Measurements from ENCODE around the gene MRPS30. TPM values are rescaled to one million over a fixed set of nuclear protein-coding genes. Genes with fewer than 3 reads are reported as not detected.

The MRPS30 gene
- total RNA-seq, 1 donor from 2014 or later: 44.1 TPM

GRCh38 chr5:44828719-44829118, 20.0 kb downstream of the MRPS30 start:
- Mint-ChIP-seq H3K4me3 (ENCODE audit: unreplicated experiment) (no peak overlapping the region), H3K27ac (ENCODE audit: unreplicated experiment) (no peak overlapping the region), H3K27me3 (ENCODE audit: low read depth, unreplicated experiment) (no peaks in the 10 kb centered on the region), H3K4me1 (ENCODE audit: low read depth, unreplicated experiment) (no peaks in the 10 kb centered on the region), H3K9me3 (ENCODE audit: unreplicated experiment) (peaks cover 4% of the 10 kb centered on the region), H3K36me3 (ENCODE audit: low read depth, unreplicated experiment) (peaks cover 2% of the 10 kb centered on the region)
- Histone ChIP-seq H3K9ac (ENCODE audit: low read length) (no peak overlapping the region), H3K4me3 (ENCODE audit: insufficient read depth, low read depth, low read length) (no peak overlapping the region), H3K79me2 (ENCODE audit: insufficient read depth, low read length) (no peaks in the 10 kb centered on the region), H4K20me1 (ENCODE audit: insufficient read depth, low read length) (no peaks in the 10 kb centered on the region), H3K4me1 (ENCODE audit: insufficient read depth, low read length) (no peaks in the 10 kb centered on the region), H3K27ac (ENCODE audit: low read depth, low read length) (no peak overlapping the region), H3K27me3 (ENCODE audit: insufficient read depth, low read length) (no peaks in the 10 kb centered on the region), H3K4me2 (ENCODE audit: low read length) (no peak overlapping the region), H2AFZ (ENCODE audit: low read depth, low read length) (no peak overlapping the region), H3K36me3 (ENCODE audit: insufficient read depth, low read length) (no peaks in the 10 kb centered on the region), H3K9me3 (ENCODE audit: insufficient read depth, low read depth, low read length) (no peaks in the 10 kb centered on the region)
- DNase-seq (ENCODE audit: low read depth): no peak
- TF ChIP-seq CTCF (IDR thresholded peaks at IDR 0.05; ENCODE audit: insufficient read depth, low read depth, low read length): no peak
- no peak for TF ChIP-seq EZH2 (IDR thresholded peaks at IDR 0.05; ENCODE audit: insufficient read depth, low read length)
- no peak for FAIRE-seq

GRCh38 chr5:44830951-44831350, 22.2 kb downstream of the MRPS30 start:
- Histone ChIP-seq H2AFZ (ENCODE audit: low read depth, low read length) (no peak overlapping the region), H3K9me3 (ENCODE audit: insufficient read depth, low read depth, low read length) (no peaks in the 10 kb centered on the region), H3K9ac (ENCODE audit: low read length) (no peak overlapping the region), H3K4me3 (ENCODE audit: insufficient read depth, low read depth, low read length) (no peak overlapping the region), H3K36me3 (ENCODE audit: insufficient read depth, low read length) (no peaks in the 10 kb centered on the region), H4K20me1 (ENCODE audit: insufficient read depth, low read length) (no peaks in the 10 kb centered on the region), H3K79me2 (ENCODE audit: insufficient read depth, low read length) (no peaks in the 10 kb centered on the region), H3K27me3 (ENCODE audit: insufficient read depth, low read length) (no peaks in the 10 kb centered on the region), H3K4me1 (ENCODE audit: insufficient read depth, low read length) (no peaks in the 10 kb centered on the region), H3K27ac (ENCODE audit: low read depth, low read length) (no peak overlapping the region), H3K4me2 (ENCODE audit: low read length) (no peak overlapping the region)
- TF ChIP-seq CTCF (IDR thresholded peaks at IDR 0.05; ENCODE audit: insufficient read depth, low read depth, low read length): no peak
- no peak for TF ChIP-seq EZH2 (IDR thresholded peaks at IDR 0.05; ENCODE audit: insufficient read depth, low read length)
- no peaks in the 10 kb centered on the region for H3K9me3 Mint-ChIP-seq (ENCODE audit: unreplicated experiment)
- H3K27ac Mint-ChIP-seq (ENCODE audit: unreplicated experiment): no peak overlapping the region
- no peak for FAIRE-seq
- H3K4me1 Mint-ChIP-seq (ENCODE audit: low read depth, unreplicated experiment): no peaks in the 10 kb centered on the region
- H3K4me3 Mint-ChIP-seq (ENCODE audit: unreplicated experiment): no peak overlapping the region
- no peaks in the 10 kb centered on the region for H3K36me3 Mint-ChIP-seq (ENCODE audit: low read depth, unreplicated experiment)
- DNase-seq (ENCODE audit: low read depth): no peak
- no peaks in the 10 kb centered on the region for H3K27me3 Mint-ChIP-seq (ENCODE audit: low read depth, unreplicated experiment)

- Histone ChIP-seq H3K4me3 (ENCODE audit: insufficient read depth, low read depth, low read length) (no peak overlapping the region), H4K20me1 (ENCODE audit: insufficient read depth, low read length) (no peaks in the 10 kb centered on the region), H3K27ac (ENCODE audit: low read depth, low read length) (no peak overlapping the region), H3K9me3 (ENCODE audit: insufficient read depth, low read depth, low read length) (no peaks in the 10 kb centered on the region), H3K9ac (ENCODE audit: low read length) (no peak overlapping the region), H3K4me1 (ENCODE audit: insufficient read depth, low read length) (no peaks in the 10 kb centered on the region), H3K27me3 (ENCODE audit: insufficient read depth, low read length) (no peaks in the 10 kb centered on the region), H3K4me2 (ENCODE audit: low read length) (no peak overlapping the region), H3K79me2 (ENCODE audit: insufficient read depth, low read length) (no peaks in the 10 kb centered on the region), H3K36me3 (ENCODE audit: insufficient read depth, low read length) (no peaks in the 10 kb centered on the region), H2AFZ (ENCODE audit: low read depth, low read length) (no peak overlapping the region)
- no peak for DNase-seq (ENCODE audit: low read depth)
- FAIRE-seq: no peak
- Mint-ChIP-seq H3K27me3 (ENCODE audit: low read depth, unreplicated experiment) (no peaks in the 10 kb centered on the region), H3K4me1 (ENCODE audit: low read depth, unreplicated experiment) (no peaks in the 10 kb centered on the region), H3K9me3 (ENCODE audit: unreplicated experiment) (peaks cover under 1% of the 10 kb centered on the region), H3K27ac (ENCODE audit: unreplicated experiment) (no peak overlapping the region), H3K4me3 (ENCODE audit: unreplicated experiment) (no peak overlapping the region), H3K36me3 (ENCODE audit: low read depth, unreplicated experiment) (no peaks in the 10 kb centered on the region)
- TF ChIP-seq EZH2 (IDR thresholded peaks at IDR 0.05; ENCODE audit: insufficient read depth, low read length) (no peak), CTCF (IDR thresholded peaks at IDR 0.05; ENCODE audit: insufficient read depth, low read depth, low read length) (no peak)
Observed at GRCh38 chr5:44833249-44833648, 24.5 kb downstream of the MRPS30 start.

Measured in astrocyte (in vitro differentiated cells and primary cell).